ENCODE data around the gene EGLN1.
"Not testable (repeated sequence)": the region's sequence is repeated elsewhere in the genome, so short reads cannot be mapped to it uniquely, and the experiment has no call there.

GRCh38 chr1:231459438-231459837 is 37.4 kb upstream of the EGLN1 start:
- TF ChIP-seq, protein P1, sequence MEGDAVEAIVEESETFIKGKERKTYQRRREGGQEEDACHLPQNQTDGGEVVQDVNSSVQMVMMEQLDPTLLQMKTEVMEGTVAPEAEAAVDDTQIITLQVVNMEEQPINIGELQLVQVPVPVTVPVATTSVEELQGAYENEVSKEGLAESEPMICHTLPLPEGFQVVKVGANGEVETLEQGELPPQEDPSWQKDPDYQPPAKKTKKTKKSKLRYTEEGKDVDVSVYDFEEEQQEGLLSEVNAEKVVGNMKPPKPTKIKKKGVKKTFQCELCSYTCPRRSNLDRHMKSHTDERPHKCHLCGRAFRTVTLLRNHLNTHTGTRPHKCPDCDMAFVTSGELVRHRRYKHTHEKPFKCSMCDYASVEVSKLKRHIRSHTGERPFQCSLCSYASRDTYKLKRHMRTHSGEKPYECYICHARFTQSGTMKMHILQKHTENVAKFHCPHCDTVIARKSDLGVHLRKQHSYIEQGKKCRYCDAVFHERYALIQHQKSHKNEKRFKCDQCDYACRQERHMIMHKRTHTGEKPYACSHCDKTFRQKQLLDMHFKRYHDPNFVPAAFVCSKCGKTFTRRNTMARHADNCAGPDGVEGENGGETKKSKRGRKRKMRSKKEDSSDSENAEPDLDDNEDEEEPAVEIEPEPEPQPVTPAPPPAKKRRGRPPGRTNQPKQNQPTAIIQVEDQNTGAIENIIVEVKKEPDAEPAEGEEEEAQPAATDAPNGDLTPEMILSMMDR (IDR thresholded peaks at IDR 0.05) = not testable (repeated sequence)
- not testable (repeated sequence) for TF ChIP-seq ZFX (IDR thresholded peaks at IDR 0.05; ENCODE audit: borderline replicate concordance)

Data from 22Rv1 (cell line).